ENCODE measurements around the gene CAV2.

Gene CAV2

GRCh38 chr7:116494472-116494871, 5.1 kb upstream of the CAV2 start:
- no peak for DNase-seq
- intact Hi-C loops (cut with DNase I): no loop called here

DNA sequence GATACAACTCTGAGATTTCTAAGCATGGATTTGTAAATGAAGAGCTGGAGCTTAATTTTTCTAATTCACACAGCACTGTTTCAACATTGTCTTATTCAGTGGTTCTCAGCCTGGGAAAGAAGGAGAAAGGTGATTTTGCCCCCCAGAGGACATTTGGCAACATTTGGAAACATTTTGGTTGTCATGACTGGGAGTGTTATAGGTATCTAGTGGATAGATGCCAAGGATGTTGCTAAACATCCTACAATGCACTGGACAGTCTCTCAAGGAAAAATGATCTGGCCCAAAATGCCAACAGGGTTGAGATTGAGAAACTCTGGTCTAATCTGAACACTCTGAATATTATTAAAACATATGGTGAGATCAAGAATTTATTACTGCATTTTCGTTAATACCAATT, 3.8 kb upstream of the CAV2 start:
- intact Hi-C loops (cut with DNase I): no loop called here
- DNase-seq: no peak

DNA sequence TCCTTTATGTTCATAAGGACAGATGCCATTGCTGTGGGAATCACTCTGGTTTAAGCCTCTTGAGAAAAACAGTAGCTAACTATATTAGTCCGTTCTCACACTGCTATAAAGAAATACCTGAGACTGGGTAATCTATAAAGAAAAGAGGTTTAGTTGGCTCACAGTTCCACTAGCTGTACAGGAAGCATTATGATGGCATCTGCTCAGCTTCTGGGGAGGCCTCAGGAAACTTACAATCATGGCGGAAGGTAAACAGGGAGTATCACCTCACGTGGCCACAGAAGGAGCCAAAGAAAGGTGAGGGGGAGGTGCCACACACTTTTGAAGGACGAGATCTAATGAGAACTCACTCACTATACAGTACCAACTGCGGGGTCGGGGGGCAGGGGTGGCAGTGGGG, 2.9 kb upstream of the CAV2 start:
- DNase-seq: no peak
- intact Hi-C loops (cut with DNase I): no loop called here

- intact Hi-C loops (cut with DNase I): no loop called here
- no peak for DNase-seq
Observed at GRCh38 chr7:116497708-116498107, 1.8 kb upstream of the CAV2 start.

GRCh38 chr7:116500078-116500853, 728 bp downstream of the CAV2 start:
- peak in 4 of 10 donors; percentile 10 to 74 (median 66) for DNase-seq
- intact Hi-C loops (cut with DNase I): no loop called here

DNA sequence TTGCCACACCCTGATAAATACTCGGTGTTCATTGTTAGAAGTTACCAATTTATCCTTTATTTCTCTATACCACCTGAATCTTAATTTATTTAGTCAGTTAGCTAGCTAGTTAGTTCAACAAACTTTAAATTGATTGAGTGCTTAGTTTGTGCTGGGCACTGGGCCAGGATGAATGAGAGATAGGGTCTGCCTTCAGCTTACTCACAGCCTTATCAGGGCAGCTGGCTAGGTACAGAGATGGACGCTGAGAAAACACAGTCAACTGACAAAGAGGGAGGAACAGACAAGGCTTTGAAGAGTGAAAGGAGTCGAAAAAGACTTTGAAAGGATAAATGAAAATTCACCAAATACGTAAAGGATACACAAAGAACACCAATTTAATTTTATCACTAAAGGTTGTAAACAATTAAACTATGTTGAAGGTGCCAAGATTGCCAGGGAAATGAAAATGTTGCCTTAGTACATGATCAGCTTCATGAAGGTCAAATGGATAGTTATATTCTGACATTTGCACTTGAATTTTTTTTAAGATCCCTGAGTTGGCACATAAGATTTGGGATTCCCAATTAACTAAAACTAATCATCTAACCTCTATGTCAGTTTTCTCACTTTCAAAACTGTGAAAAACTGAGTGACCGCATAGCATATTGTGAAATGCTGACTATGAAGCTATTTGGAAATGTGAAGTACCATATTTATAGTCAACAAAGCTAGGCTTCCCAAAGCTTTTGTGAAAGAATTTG, 2.1 kb downstream of the CAV2 start:
- no peak for DNase-seq

DNA sequence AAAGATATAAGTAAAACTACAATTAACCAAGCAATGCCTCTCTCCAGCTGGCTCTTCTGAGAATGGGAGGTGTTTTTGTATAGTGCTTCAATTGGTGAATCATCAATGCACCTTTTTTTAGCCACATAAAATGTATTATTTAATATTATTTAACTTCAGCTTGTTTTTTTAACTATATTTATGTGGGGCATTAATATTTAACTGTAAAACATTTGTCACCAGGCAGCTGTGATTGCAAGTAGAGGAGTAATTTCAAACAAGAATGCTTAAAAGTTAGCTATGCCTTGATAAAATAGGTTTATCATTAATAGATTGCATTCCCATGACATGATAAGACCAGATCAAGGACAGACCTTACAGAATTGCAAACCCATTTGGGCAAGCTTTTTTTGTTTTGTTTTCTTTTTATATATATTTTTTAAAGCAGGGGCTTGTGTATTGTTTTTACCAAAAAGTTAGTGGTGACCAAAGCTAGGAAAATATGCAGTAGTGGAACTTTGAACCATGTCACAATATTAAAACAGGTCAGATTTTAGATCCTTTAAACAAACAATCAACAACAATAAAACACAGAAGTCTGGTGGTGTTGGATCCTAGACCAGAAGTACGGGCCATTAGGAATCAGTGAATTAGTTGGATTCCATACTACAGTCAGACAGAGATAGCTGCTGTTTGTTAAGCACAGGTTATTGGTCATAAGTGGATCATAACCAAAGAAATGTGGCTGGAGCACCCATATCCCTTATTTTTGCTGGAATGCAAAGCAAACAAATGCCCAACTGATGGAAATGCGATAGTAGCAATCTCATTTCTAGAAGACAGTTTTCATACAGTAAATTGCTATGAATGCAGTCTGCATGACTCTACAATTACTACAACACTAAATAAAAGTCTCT, 2.9 kb downstream of the CAV2 start:
- DNase-seq: no peak
- intact Hi-C loops (cut with DNase I): no loop called here

More for the DNA sequence above, 2.1 kb downstream of the CAV2 start:
- intact Hi-C loops (cut with DNase I): no loop called here

DNA sequence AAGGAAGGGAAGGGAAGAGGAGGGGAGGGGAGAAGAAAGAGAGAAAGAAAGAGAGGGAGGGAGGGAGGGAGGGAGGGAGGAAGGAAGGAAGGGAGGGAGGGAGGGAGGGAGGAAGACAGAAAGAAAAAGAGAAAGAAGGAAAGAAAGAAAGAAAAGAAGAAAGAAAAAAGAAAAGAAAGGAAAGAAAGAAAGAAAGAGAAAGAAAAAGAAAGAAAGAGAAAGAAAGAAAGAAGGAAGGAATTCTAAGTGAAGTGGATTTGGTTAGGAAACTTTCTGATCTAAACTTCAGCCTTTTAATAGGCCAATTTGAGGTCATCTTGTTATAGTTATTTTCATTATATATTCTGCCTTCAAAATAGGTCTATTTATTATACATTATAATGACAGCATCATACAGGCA, 4.3 kb downstream of the CAV2 start:
- DNase-seq: no peak
- intact Hi-C loops (cut with DNase I): no loop called here

DNA sequence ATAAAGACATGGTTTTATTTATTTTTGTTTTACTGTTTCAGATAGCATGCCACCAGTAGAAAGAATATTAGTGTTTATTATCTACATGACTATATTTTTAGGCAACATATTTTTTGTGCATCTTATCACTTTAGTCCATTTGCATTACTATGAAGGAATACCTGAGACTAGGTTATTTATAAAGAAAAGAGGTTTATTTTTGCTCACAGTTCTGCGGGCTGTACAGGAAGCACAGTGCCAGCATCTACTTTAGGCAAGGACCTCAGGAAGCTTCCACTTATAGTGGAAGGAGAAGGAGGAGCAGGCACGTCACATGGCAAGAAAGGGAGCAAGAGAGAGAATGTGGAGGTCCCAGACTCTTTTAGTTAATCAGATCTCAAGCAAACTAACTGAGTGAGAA, 5.7 kb downstream of the CAV2 start:
- intact Hi-C loops (cut with DNase I): no loop called here
- no peak for DNase-seq

DNA sequence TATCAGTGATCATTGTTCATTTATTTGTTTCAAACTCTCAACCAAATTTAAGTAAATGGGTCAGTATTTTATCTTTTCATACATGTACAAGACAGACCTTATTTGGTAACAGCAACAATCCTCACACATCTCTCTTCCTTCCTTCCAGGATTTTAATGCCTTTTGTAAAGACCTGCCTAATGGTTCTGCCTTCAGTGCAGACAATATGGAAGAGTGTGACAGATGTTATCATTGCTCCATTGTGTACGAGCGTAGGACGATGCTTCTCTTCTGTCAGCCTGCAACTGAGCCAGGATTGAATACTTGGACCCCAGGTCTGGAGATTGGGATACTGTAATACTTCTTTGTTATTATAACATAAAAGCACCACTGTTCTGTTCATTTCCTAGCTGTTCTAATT, 6.3 kb downstream of the CAV2 start:
- DNase-seq: no peak
- intact Hi-C loops (cut with DNase I): no loop called here

GRCh38 chr7:116509982-116510579, 10.5 kb downstream of the CAV2 start:
- intact Hi-C loops (cut with DNase I): no loop called here
- no peak for DNase-seq

DNA sequence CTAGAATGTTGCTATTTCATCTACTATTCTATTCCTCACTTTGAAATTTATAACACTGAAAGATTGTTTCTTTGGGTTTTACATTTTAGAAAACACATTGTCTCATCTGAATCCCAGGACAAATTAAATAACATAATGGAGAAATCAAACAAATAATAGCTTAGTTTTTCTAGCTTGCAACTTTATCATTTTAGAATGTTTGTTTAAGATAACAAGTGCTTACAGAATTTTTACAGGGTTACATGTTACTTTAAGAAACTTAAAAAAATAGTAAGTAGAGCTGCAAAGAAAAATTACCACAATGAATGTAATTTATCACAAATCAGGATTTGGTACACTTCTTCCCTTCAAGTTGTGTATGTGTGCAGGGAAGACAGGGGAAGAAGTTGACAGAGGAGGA, 11.3 kb downstream of the CAV2 start:
- DNase-seq: no peak
- intact Hi-C loops (cut with DNase I): no loop called here

- intact Hi-C loops (cut with DNase I): no loop called here
- no peak for DNase-seq
Observed at GRCh38 chr7:116511552-116512519, 12.3 kb downstream of the CAV2 start.

- DNase-seq: no peak
- intact Hi-C loops (cut with DNase I): no loop called here
Observed at GRCh38 chr7:116512520-116513188, 13.1 kb downstream of the CAV2 start.

DNA sequence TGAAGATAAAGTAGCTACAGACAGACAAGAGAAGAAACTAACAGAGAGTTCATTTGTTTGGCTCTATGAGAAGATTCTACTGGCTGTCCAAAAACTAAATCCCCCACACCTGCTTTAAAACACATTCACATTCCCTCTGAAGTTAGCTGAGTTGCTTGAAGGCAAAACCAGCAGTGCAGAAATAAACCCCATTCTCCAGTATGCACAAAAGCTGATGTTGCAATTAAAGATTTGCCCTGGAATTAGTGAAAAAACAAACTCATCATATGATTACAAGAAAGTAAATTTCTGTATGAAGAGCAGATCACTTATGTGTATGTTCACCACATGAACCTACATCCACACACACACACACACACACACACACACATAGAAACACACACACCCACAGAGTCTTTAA, 16.0 kb downstream of the CAV2 start:
- intact Hi-C loops (cut with DNase I): no loop called here
- no peak for DNase-seq

- intact Hi-C loops (cut with DNase I): no loop called here
- no peak for DNase-seq
Observed at GRCh38 chr7:116516324-116516723, 16.8 kb downstream of the CAV2 start.

- intact Hi-C loops (cut with DNase I): no loop called here
Observed at GRCh38 chr7:116517626-116518025, 18.1 kb downstream of the CAV2 start.

DNA sequence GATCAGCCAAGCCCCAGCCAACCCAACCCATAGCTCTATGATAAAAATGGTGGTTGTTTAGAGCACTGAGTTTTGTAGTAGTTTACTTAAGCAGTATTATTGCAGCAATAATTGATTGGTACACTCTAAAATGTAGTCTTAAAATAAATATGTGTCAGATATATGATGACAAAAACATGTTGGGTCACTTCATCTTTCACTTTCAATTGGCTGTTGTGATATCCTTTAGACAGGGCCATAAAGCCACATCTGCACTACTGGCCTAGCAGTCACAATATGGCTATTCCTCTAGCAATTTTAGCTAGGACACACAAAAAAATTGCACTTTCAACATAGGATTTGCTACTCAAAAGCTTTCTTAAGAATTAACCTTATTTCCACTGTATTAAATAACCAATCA, 19.4 kb downstream of the CAV2 start:
- DNase-seq: no peak
- intact Hi-C loops (cut with DNase I): no loop called here

More at GRCh38 chr7:116517626-116518025, 18.1 kb downstream of the CAV2 start:
- no peak for DNase-seq

DNA sequence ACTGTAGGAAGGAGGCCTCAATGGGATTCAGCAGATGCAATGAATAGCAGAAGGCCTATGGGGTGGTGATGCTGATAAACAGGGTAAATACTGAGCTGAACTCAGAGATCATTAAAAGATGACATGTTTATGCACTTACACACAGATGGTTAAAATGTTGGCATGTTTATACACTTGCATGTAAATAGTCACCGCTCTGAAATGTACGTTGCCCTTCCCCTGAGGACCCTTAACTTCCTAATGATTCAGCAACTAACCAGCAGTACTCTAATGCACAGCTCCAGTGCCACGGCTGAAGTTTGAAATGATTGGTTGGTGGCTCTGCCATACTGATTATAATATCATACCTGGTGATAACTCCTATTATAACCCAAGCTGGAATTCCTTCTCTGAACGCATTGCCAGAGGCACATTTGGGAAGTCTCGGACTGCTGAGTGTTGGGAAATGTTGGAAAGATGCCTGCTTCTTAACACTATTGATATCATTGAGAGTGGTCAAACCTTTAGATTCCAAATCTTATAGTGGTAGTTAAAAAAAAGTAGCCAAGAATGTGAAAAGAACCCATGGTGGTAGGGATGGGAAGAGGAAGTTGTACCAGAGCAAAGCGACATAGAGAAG, 21.6 kb downstream of the CAV2 start:
- intact Hi-C loops (cut with DNase I): no loop called here

More for the DNA sequence above, 21.6 kb downstream of the CAV2 start:
- DNase-seq: no peak

Measured in posterior cingulate gyrus (tissue), 11 donors.